ENCODE data around the gene ADAMTS17. TPM values are rescaled to one million over a fixed set of nuclear protein-coding genes. Genes with fewer than 3 reads are reported as not detected.

Gene ADAMTS17
- total RNA-seq, 1 donor from 2014 or later: 0.99 TPM

DNA sequence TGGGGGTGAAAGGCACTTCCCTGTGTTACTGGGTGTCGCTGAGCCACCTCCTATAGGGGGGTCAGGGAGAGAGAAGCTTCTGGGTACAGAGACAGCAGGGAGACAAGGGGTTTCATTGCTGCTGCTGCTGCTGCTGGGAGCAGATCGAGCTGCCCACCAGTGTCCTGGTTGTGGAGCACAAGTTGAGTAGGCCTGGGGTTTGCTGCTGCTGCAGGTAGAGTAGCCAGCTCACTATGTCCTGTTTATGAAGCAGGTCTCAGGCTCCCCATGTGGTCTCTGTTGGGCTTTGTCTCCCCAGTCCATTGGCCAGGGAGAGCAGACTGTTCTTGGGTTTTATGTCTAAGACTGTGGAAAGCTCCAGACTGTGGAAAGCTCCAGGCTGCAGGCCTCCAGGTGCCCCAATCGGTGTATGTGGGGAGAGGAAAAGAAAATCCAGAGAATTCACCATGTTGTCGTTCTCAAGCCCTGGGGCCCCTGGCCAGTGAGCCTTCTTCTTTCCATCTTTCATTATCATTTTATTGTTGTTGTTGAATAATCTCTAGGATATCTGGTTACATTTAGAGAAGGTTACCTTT, 157.8 kb downstream of the ADAMTS17 start:
- H3K9me3 ChIP-seq (replicated peaks): no peaks in the 10 kb centered on the region
- TF ChIP-seq, protein P1, sequence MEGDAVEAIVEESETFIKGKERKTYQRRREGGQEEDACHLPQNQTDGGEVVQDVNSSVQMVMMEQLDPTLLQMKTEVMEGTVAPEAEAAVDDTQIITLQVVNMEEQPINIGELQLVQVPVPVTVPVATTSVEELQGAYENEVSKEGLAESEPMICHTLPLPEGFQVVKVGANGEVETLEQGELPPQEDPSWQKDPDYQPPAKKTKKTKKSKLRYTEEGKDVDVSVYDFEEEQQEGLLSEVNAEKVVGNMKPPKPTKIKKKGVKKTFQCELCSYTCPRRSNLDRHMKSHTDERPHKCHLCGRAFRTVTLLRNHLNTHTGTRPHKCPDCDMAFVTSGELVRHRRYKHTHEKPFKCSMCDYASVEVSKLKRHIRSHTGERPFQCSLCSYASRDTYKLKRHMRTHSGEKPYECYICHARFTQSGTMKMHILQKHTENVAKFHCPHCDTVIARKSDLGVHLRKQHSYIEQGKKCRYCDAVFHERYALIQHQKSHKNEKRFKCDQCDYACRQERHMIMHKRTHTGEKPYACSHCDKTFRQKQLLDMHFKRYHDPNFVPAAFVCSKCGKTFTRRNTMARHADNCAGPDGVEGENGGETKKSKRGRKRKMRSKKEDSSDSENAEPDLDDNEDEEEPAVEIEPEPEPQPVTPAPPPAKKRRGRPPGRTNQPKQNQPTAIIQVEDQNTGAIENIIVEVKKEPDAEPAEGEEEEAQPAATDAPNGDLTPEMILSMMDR (IDR thresholded peaks at IDR 0.05; ENCODE audit: borderline replicate concordance): no peak
- no peak overlapping the region for H3K4me3 ChIP-seq
- DNase-seq: no peak
- no peaks in the 10 kb centered on the region for H3K27me3 ChIP-seq (ENCODE audit: low read depth)
- H3K36me3 ChIP-seq: no peaks in the 10 kb centered on the region
- no peaks in the 10 kb centered on the region for H3K4me1 ChIP-seq
- intact Hi-C loops (cut with micrococcal nuclease): no loop called here
- H3K27ac ChIP-seq (replicated peaks): no peak overlapping the region

DNA sequence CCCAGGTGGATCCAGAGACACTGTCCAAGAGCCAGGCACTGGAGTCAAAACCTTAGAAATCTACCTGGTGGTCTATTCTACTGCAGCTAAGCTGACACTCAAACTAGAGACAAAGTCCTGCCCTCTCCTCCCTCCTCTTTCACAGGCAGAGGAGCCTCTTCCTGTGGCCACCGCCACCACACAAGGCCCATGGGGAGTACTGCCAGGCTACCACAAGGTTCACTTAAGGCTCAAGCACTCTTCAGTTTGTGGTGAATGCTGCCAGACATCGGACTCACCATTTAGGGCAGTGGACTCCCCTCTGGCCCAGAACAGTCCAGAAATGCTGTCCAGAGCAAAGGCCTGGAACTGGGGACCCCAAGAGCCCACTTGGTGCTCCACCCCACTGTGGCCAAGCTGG, 160.9 kb downstream of the ADAMTS17 start:
- Histone ChIP-seq H3K36me3 (no peaks in the 10 kb centered on the region), H3K4me1 (no peaks in the 10 kb centered on the region), H3K4me3 (no peak overlapping the region), H3K27ac (replicated peaks) (no peak overlapping the region), H3K27me3 (ENCODE audit: low read depth) (no peaks in the 10 kb centered on the region), H3K9me3 (replicated peaks) (no peaks in the 10 kb centered on the region)
- no peak for DNase-seq
- TF ChIP-seq, protein P1 (IDR thresholded peaks at IDR 0.05; ENCODE audit: borderline replicate concordance): no peak
- intact Hi-C loops (cut with micrococcal nuclease): no loop called here

DNA sequence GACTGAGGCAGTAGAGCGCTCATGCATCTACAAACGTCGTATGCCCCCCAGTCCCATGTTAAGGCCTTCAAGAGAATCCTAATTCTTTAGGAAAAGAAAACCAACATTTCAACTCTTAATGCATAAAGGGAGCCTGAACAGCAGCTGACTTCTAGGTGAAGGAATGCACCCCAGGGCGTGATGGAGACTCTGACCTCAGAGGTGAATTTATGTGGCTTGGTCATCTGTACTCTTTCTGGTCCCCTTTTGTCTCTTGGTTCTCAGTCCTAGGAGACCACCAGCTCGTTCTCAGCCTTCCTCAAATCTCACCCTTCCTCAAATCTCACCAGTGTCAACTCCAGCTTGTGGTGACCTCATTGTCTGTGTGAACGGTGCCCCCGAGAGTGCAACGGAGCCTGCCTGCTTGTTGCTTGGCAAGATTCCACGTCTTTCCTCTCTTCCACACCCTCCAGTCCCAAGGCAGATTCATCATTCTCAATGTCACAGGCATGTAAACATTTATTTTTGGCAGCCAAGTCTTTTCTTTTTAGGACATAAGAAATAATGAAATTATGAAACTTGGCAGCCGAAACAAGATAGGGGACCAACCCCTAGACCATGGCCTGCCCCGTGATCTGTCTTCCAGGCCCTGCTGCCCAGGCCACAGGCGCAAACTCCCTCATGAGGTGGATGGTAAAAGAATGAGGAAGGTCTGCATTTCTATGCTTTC, 166.2 kb downstream of the ADAMTS17 start:
- Histone ChIP-seq H3K4me3 (no peak overlapping the region), H3K27me3 (ENCODE audit: low read depth) (no peaks in the 10 kb centered on the region), H3K4me1 (peaks cover 5% of the 10 kb centered on the region), H3K36me3 (no peaks in the 10 kb centered on the region), H3K27ac (replicated peaks) (no peak overlapping the region), H3K9me3 (replicated peaks) (peaks cover 34% of the 10 kb centered on the region)
- no peak for DNase-seq
- TF ChIP-seq, protein P1 (IDR thresholded peaks at IDR 0.05; ENCODE audit: borderline replicate concordance): no peak
- intact Hi-C loops (cut with micrococcal nuclease): no loop called here

DNA sequence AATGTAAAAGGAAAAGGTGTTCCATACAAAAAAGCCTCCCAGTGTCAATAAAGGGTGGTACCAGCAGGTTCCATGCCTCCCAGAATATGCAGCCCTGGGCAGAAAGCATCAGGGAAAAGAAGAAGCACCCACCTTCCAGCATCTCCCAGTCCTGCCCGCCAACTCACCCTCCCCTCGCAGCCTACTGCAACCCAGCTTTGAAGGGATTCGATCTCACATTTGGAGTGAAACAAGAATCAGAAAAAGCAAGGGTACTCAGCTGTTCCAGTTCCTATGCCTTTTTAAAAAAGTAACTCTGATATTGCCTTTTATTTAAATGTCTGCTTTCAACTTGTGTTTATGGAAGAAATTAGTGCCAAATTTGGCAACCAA, 166.9 kb downstream of the ADAMTS17 start:
- TF ChIP-seq, protein P1 (IDR thresholded peaks at IDR 0.05; ENCODE audit: borderline replicate concordance): no peak
- H3K27me3 ChIP-seq (ENCODE audit: low read depth): no peaks in the 10 kb centered on the region
- peaks cover 5% of the 10 kb centered on the region for H3K4me1 ChIP-seq
- H3K4me3 ChIP-seq: no peak overlapping the region
- peaks cover 34% of the 10 kb centered on the region for H3K9me3 ChIP-seq (replicated peaks)
- intact Hi-C loops (cut with micrococcal nuclease): no loop called here
- DNase-seq: no peak
- H3K27ac ChIP-seq (replicated peaks): no peak overlapping the region
- H3K36me3 ChIP-seq: no peaks in the 10 kb centered on the region

DNA sequence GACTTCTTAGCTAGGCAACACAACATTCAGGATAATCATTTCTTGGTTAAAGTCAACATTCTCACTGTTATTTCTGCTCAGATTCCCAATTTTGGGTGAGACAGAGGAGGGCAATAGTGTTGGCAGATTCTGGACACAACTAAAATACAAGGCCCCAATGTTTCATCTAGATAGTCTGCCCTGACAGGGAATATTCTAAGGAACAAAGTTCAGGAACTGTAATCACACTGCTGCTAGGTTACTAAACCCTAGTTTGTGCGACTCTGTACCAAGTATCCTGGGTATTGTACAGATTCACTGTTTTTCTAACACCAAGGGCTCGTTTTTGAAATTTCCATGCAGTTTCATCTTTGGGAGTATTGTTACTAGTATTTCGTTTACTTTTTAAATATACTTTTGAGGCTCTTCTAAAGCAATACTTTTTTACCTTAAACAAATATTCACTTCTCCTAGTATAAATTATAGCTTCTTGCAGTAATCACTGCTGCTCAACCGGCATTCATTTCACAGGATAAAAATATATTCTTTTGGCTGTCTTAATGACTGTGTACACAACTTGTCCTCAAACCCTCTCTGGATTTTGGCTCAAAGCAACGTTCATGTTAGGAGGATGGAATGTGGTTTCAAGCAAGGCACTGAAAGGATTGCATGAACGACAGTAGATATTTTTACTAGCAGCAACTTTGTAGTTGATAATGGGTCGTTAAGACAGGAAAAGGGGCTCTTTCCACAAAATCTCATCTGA, 167.4 kb downstream of the ADAMTS17 start:
- Histone ChIP-seq H3K27me3 (ENCODE audit: low read depth) (no peaks in the 10 kb centered on the region), H3K27ac (replicated peaks) (no peak overlapping the region), H3K36me3 (no peaks in the 10 kb centered on the region), H3K9me3 (replicated peaks) (peaks cover 34% of the 10 kb centered on the region), H3K4me3 (no peak overlapping the region), H3K4me1 (peaks cover 5% of the 10 kb centered on the region)
- intact Hi-C loops (cut with micrococcal nuclease): no loop called here
- TF ChIP-seq, protein P1 (IDR thresholded peaks at IDR 0.05; ENCODE audit: borderline replicate concordance): no peak
- DNase-seq: no peak
